GM18519 (cell line): ENCODE measurements around the gene TGM1.
"Not testable (repeated sequence)": the region's sequence is repeated elsewhere in the genome, so short reads cannot be mapped to it uniquely, and the experiment has no call there.

Experiments
- ATAC-seq: cut with Tn5 transposase; IDR thresholded peaks from one replicate; pipeline ENCODE4 v1.9.1; 2021; ENCODE audit warnings: mild to moderate bottlenecking, moderate library complexity; ENCODE audit not compliant: unreplicated experiment, low FRiP score

The TGM1 gene

GRCh38 chr14:24212924-24213865 is 49.8 kb downstream of the TGM1 start, which contains the start of gene CHMP4A:
TSS of gene CHMP4A (minus strand) at chr14:24213488. CDS start at chr14:24213439, 49 bp downstream.
- peak; percentile 61 for ATAC-seq

GRCh38 chr14:24211311-24211710 is 51.7 kb downstream of the TGM1 start:
- no peak for ATAC-seq

GRCh38 chr14:24207625-24208024 is 55.4 kb downstream of the TGM1 start:
- no peak for ATAC-seq

GRCh38 chr14:24207104-24207551 is 55.8 kb downstream of the TGM1 start:
- ATAC-seq: no peak

GRCh38 chr14:24206260-24207103 is 56.5 kb downstream of the TGM1 start:
- ATAC-seq: no peak

GRCh38 chr14:24204163-24205146 is 58.5 kb downstream of the TGM1 start:
- ATAC-seq: no peak

- not testable (repeated sequence) for ATAC-seq
These were observed 59.6 kb downstream of the TGM1 start for GRCh38 chr14:24203249-24203886.

- ATAC-seq: not testable (repeated sequence)
These were observed 60.4 kb downstream of the TGM1 start for GRCh38 chr14:24202538-24202937.
